Omental fat pad (tissue), 4 donors: ENCODE data around the gene TBC1D24. TPM values are rescaled to one million over a fixed set of nuclear protein-coding genes. Genes with fewer than 3 reads are reported as not detected.

Experiments
- ATAC-seq: fragments of 150-250 bp; one replicate; pipeline ENCODE4 v1.9.1; 2016; ENCODE audit warnings: mild to moderate bottlenecking, moderate library complexity; ENCODE audit not compliant: low FRiP score
- DNase-seq: peaks from one replicate; pipeline ENCODE4 v3.0.0-alpha.2; 2019; ENCODE audit warnings: low spot score
- CTCF ChIP-seq, 3 donors: fragments of 450-650 bp; IDR thresholded peaks; one replicate each; pipeline ENCODE4 v1.5.1; 2016 to 2017; ENCODE audit warnings: antibody characterized with exemption in 3 of 3, mild to moderate bottlenecking in 3 of 3, moderate library complexity in 2 of 3
- total RNA-seq, 4 donors: library from RNA; depleted of rRNA; stranded (reverse); fragments of >200 nt; gene quantifications; one replicate each; pipeline ENCODE4 v1.1.0, GENCODE V29; 2016

TBC1D24 gene
- total RNA-seq, 4 donors from 2014 or later: 10.4 to 19.4 (median 13.0) TPM

- ATAC-seq (no peak), DNase-seq (no peak)
- TF ChIP-seq CTCF (IDR thresholded peaks at IDR 0.05): no peak
These were observed 20.1 kb downstream of the TBC1D24 start for GRCh38 chr16:2495041-2495440.

- ATAC-seq (no peak), DNase-seq (no peak)
- no peak for TF ChIP-seq CTCF (IDR thresholded peaks at IDR 0.05)
These were observed 21.5 kb downstream of the TBC1D24 start for GRCh38 chr16:2496223-2497115.

GRCh38 chr16:2497116-2497630, 22.2 kb downstream of the TBC1D24 start:
- no peak for ATAC-seq
- DNase-seq: no peak
- no peak for TF ChIP-seq CTCF (IDR thresholded peaks at IDR 0.05)

- ATAC-seq (no peak), DNase-seq (no peak)
- TF ChIP-seq CTCF (IDR thresholded peaks at IDR 0.05): no peak
These were observed 23.0 kb downstream of the TBC1D24 start for GRCh38 chr16:2497695-2498484.

- DNase-seq: no peak
- no peak for ATAC-seq
- no peak for TF ChIP-seq CTCF (IDR thresholded peaks at IDR 0.05)
These were observed 23.8 kb downstream of the TBC1D24 start for GRCh38 chr16:2498531-2499253.

- ATAC-seq: no peak
- DNase-seq: no peak
- no peak for TF ChIP-seq CTCF (IDR thresholded peaks at IDR 0.05)
These were observed 24.5 kb downstream of the TBC1D24 start for GRCh38 chr16:2499454-2499853.
